GM19463 (cell line): Measurements from ENCODE around the gene PPP1CC.

Experiments used
- ATAC-seq: cut with Tn5 transposase; IDR thresholded peaks from one replicate; pipeline ENCODE4 v1.9.1; 2021; ENCODE audit warnings: mild to moderate bottlenecking, moderate library complexity; ENCODE audit not compliant: unreplicated experiment

Gene PPP1CC

DNA sequence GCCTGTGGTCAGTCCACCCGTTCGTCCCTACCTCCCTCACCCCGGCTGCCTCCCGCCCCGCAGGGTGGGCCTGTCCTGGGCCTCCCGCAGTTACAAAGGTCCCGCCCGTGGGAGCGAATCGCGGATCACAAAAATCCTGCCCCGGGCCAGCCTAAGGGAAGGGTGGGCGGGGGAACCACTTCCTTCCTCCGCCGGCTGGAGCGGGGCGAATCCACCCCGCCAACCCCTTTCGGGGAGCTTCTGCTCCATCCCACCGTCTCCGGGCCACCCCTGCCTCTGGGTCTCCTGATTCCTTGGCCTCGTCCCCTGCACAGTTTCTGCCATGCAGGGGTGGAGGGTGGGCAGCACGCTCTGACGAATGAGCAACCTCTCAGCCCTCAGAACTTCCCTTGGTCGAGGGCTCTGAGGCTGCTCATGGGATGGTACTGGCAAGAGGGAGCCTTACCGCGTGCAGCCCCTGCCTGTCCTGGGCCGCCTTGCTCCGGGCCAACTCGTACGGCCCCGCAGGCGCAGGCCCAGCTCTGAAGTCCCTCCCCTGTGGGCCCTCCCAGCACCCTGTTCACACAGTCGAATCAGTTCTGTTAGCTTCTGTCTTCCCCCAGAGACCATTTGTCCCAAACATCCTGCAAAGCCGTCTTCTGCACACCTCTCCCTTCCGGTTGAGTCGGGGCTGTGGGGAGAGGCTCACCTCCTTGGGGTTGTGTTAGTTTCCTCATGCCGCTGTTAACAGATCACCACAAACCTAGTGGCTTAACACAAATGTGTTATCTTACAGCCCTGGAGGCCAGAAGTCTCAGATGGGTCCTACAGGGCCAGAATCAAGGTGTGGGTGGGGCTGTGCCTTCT lies 53.2 kb downstream of the PPP1CC start:
- peak; percentile 50 for ATAC-seq

DNA sequence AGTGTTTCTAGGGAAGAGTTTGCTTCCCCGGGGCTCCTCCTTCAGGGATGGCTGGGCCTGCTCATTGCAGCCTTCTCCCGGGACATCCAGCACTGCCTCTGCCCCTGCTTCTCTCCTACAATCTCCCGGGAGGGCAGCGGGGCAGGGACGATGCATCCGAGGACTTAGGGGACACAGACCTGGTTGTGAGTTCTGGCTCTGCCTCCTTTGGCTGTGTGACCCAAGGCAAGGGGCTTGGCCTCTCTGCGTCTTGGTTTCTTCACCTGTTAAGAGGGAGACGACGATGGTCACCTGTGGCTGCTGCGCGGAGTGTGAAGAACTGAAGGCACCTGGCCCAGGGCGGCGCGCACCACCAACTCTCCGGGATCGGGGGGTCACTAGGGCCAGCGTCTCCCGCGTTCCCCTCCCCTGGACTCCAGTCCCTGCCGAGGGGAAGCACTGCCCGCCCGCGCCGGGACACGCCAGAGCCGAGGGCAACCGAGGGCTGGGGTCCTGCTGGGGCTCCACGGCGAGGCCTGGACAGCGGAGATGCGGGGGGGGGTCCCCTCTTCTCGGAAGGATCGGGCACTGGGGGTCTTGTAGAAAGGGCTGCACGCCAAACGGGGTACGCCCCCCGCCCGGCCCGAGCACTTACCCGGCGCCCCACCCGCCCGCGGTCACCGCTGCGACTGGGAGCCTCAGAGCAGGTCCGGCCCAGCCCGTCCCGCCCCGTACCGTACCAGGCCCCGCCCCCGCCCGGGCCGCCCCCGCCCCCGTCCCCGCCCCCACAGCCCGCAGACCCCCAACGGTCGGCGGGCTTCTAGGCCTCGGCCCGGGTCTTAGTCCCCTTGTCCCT lies 54.0 kb downstream of the PPP1CC start, which contains the start of gene HVCN1:
Gene HVCN1, minus strand, starts transcription at position 670 of the 835 bp plus-strand sequence. CDS start 5,870 bp downstream, outside the sequence.
- ATAC-seq = peak; percentile 32

DNA sequence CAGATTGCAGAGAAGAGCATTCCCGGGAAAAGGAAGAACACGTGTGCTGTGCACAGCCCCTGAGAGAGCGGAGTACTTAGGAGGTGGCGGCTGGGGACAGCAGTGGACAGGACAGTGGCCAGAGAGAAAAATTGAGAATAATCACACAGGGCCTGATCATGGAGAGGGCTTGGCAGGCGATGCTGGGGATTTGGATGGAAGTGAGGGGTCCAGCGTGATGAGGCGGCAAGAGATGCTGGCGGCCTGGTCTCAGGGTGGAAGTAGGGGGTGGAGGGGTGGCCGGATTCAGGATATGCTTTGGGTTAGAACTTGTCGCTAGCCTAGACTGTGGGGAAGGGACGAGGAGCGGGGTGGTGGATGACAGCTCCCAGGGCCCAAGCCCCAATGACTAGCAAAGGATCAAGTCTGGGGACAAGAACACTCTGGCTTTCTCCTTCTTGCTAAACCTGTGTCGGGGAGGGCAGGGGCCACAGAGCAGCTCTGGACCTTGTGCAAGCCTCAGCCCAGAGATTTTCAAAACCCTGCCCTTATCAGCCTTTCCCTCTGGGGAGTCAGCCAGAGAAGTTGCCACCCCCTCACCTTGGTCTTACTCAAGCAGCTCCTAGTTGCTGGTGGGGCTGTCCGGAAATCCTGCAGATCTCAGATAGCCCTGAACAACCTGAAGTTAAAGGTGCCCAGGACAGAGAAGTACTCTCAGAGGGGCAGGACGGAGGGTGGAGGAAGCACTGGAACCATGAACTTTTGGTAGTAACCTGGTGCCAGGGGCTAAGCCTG lies 55.1 kb downstream of the PPP1CC start:
- no peak for ATAC-seq

DNA sequence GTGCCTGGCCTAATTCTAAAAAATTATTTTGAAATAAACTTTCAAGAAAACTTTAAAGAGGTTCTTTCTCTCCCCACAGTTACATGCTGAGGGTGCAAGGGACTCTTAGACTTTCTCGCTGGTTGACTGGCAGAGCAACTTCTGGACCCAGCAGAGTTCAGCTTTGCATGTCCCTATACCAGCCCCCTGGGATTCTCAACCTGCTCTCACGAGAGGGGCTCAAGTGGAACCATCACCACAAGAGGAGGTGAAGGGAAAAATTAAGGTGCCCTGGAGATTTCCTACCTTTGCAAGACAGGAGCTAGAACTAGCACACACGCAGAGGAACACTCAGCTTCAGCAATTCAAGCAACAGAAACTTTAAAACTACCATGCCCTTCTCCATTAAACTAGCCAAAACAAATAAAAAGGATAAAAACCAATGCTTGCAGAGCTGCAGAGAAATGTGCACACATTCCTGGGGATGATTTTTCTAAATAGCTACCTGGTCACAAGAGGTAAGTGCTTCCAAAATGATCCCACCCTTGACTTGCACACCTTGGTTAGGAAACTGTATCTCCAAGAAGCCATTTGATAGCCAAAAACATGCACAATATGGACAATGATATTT lies 56.3 kb downstream of the PPP1CC start:
- ATAC-seq = no peak

- ATAC-seq = no peak
These were observed 58.3 kb downstream of the PPP1CC start for GRCh38 chr12:110684312-110684836.

DNA sequence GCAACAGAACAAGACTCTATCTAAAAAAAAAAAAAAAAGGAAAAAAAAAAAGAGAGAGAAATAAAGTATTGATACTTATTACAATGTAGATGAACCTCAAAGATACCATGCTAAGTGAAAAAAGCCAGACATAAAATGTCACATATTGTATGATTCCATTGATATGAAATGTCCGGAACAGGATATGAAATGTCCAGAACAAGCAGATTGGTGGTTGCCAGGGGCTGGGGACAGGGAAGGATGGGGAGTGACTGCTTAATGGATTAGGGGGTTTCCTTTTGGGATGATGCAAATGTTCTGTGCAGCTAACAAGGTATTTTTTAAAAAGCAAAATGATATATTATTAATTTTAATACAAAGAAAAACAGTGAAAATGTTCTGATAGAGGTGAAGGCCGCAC lies 58.8 kb downstream of the PPP1CC start:
- no peak for ATAC-seq

- ATAC-seq = no peak
These were observed 62.7 kb downstream of the PPP1CC start for GRCh38 chr12:110680032-110680431.

DNA sequence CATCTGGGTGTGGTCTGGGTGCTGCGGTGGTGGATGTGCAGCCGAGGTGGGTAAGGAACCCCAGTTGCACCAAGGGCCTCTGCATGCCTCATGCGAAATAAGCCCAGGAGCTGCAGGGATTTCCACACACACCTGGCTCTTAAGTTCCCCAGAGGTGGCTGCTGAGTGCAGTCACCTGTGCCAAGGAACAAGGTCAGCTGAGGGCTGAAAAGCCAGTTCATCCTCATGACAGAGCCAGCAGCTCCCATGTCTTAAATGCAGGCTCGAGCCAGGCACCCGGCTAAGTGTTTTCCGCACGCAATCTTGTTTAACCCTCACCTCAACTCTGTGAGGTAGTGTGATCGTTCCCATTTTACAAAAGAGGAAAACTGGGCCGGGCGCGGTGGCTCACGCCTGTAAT lies 63.5 kb downstream of the PPP1CC start:
- no peak for ATAC-seq

- ATAC-seq = no peak
These were observed 64.7 kb downstream of the PPP1CC start for GRCh38 chr12:110677982-110678381.

DNA sequence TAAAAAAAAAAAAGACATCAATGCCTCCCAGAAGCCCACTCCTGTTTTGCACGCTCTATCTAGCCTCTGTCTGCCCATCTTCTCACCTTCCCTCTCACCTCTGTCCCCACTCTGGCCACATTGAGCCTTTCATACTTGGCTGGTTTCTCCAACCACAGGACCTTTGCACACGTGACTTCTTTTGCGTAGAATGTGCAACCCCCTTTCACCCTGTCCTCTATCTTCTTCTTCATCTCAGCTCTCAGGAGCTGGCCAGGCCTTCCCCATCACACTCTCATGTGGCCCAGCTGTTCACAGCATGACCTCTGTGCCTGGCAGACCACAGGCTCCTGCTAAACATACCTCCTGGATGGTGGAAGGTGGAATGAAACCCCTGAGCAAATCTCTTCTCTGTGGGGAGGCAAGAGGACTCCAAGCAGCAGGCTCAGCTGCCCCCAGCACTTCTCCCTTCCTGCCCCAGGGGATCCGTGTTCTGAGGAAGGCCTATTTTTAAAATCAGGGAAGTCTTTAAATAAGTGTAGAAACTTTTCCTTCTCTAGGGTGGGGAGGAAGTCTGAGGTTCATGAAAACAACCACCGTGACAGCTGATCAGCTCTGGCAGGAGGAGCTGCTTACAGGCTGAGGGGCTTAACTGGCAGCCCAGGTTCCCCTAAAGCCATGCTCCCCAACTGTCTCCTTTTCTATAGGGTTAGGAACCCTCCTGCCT lies 65.3 kb downstream of the PPP1CC start:
- ATAC-seq = peak; percentile 83

DNA sequence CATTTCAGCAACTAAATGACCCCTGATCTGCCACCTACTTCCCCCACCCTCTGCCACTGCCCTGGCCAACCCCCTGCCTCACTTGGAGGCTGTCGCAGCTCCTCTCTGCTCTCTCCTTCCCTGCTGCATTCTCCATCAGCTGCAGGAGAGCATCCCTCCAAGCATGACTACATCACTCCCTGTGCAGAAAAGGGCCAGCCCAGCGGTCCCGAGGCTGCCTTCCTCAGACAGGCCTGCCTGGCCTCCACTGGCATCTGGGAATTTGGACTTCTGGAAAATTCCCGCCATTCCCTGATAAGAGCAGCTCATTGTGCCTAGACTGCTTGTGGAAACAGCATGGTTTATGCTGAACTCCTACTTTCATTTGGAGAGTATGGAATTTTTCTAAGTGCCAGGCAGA lies 66.5 kb downstream of the PPP1CC start:
- ATAC-seq = no peak

DNA sequence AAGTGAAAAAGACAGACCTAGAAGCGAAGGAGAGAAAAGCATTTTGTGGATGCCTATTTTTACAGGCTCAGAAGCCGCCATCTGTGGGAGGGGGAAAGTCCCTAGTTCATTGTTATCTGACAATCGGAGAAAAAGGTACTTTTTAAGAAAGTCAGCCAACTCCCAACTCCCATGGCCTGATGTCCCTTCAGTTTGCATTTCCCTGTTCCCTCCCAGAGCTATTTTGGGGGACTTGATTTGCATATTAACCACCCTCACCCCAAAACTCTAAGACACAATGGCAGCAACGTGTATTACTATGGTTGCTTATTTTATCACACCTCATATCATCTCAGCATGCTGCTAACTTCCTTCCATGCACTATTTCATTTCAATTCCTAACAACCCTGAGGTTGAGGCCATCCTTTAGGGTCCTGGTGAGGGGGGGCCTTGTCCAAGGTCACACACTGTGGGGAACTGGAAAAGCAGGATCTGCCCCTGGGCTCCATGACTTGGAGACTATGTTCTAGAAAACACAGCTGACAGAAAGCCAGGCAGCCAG lies 72.5 kb downstream of the PPP1CC start:
- ATAC-seq = peak; percentile 52
